GM23338 (cell line): ENCODE measurements around the gene DPYD. TPM values are rescaled to one million over a fixed set of nuclear protein-coding genes. Genes with fewer than 3 reads are reported as not detected.

Experiments used
- ATAC-seq: fragments of 200-7000 bp; cut with Tn5 transposase; 3 replicates; pipeline ENCODE4 v1.9.1; 2020
- DNase-seq: peaks from one replicate; pipeline ENCODE4 v3.0.0-alpha.2; 2015; ENCODE audit warnings: low spot score
- H2AFZ ChIP-seq: fragments of 200-600 bp; sonication (generic); 2 replicates; pipeline ENCODE4 v1.8.0; 2016; ENCODE audit warnings: antibody characterized with exemption, mild to moderate bottlenecking, moderate library complexity
- H3F3A ChIP-seq: fragments of 200-600 bp; sonication (generic); replicated peaks from 2 replicates; pipeline ENCODE4 v1.8.0; 2017; ENCODE audit warnings: antibody characterized with exemption, mixed run types, low read depth
- H3K27ac ChIP-seq: fragments of 200-600 bp; sonication (generic); 2 replicates; pipeline ENCODE4 v1.6.1; 2016; ENCODE audit warnings: low read depth
- H3K27me3 ChIP-seq: fragments of 200-600 bp; sonication (generic); 2 replicates; pipeline ENCODE4 v1.8.0; 2016; ENCODE audit warnings: mild to moderate bottlenecking, mixed run types, moderate library complexity; ENCODE audit not compliant: insufficient read depth
- H3K36me3 ChIP-seq: fragments of 200-600 bp; sonication (generic); 2 replicates; pipeline ENCODE4 v1.8.0; 2016; ENCODE audit warnings: mild to moderate bottlenecking; ENCODE audit not compliant: insufficient read depth
- H3K4me1 ChIP-seq: fragments of 200-600 bp; sonication (generic); 2 replicates; pipeline ENCODE4 v1.8.0; 2016; ENCODE audit warnings: mild to moderate bottlenecking, moderate library complexity; ENCODE audit not compliant: insufficient read depth
- H3K4me2 ChIP-seq: fragments of 200-600 bp; sonication (generic); 2 replicates; pipeline ENCODE4 v1.7.1; 2017; ENCODE audit warnings: mixed run types
- H3K4me3 ChIP-seq: fragments of 200-600 bp; sonication (generic); 2 replicates; pipeline ENCODE4 v1.6.1; 2016; ENCODE audit warnings: mixed run types
- H3K79me2 ChIP-seq: fragments of 200-600 bp; sonication (generic); replicated peaks from 2 replicates; pipeline ENCODE4 v1.8.0; 2017; ENCODE audit warnings: mild to moderate bottlenecking; ENCODE audit not compliant: insufficient read depth
- H3K9me2 ChIP-seq: fragments of 200-600 bp; sonication (generic); 2 replicates; pipeline ENCODE4 v1.8.0; 2017; ENCODE audit not compliant: insufficient read depth
- H4K20me1 ChIP-seq: fragments of 200-600 bp; sonication (generic); replicated peaks from 2 replicates; pipeline ENCODE4 v1.8.0; 2017; ENCODE audit warnings: mild to moderate bottlenecking; ENCODE audit not compliant: insufficient read depth
- H3K27ac Mint-ChIP-seq: 2 replicates; pipeline ENCODE4 v1.8.0; 2020; ENCODE audit warnings: inconsistent platforms, mild to moderate bottlenecking, moderate library complexity, mixed read lengths
- H3K27me3 Mint-ChIP-seq: 3 replicates; pipeline ENCODE4 v1.8.0; 2022; ENCODE audit warnings: low read depth, mild to moderate bottlenecking, moderate library complexity, mixed read lengths, inconsistent platforms; ENCODE audit not compliant: insufficient read depth, poor library complexity
- H3K36me3 Mint-ChIP-seq: 3 replicates; pipeline ENCODE4 v1.8.0; 2021; ENCODE audit warnings: low read depth, mild to moderate bottlenecking, inconsistent platforms, moderate library complexity, mixed read lengths
- H3K4me1 Mint-ChIP-seq: 3 replicates; pipeline ENCODE4 v1.8.0; 2020; ENCODE audit warnings: mild to moderate bottlenecking, inconsistent platforms, mixed read lengths
- H3K4me3 Mint-ChIP-seq: 3 replicates; pipeline ENCODE4 v1.8.0; 2021; ENCODE audit warnings: moderate library complexity, mild to moderate bottlenecking, inconsistent platforms, mixed read lengths
- H3K9me3 Mint-ChIP-seq: 3 replicates; pipeline ENCODE4 v1.8.0; 2020; ENCODE audit warnings: moderate library complexity, mild to moderate bottlenecking, inconsistent platforms, mixed read lengths
- CREB1 ChIP-seq: fragments of 250-450 bp; sonication (Bioruptor Pico); IDR thresholded peaks from 2 replicates; pipeline ENCODE4 v1.5.0; 2020; ENCODE audit warnings: low read depth, mild to moderate bottlenecking, moderate library complexity
- EZH2 ChIP-seq: fragments of 200-600 bp; sonication (generic); IDR thresholded peaks from one replicate; pipeline ENCODE4 v1.8.0; 2017; ENCODE audit warnings: antibody characterized with exemption, mild to moderate bottlenecking, low read depth; ENCODE audit not compliant: unreplicated experiment
- JUNB ChIP-seq: IDR thresholded peaks from one replicate; pipeline ENCODE4 v1.6.1; 2016; ENCODE audit warnings: antibody characterized with exemption; ENCODE audit not compliant: unreplicated experiment
- POLR2AphosphoS5 ChIP-seq: IDR thresholded peaks from 2 replicates; pipeline ENCODE4 v1.6.1; 2016; ENCODE audit warnings: antibody characterized with exemption, low read depth
- STAT1 ChIP-seq: IDR thresholded peaks from one replicate; pipeline ENCODE4 v1.6.1; 2016; ENCODE audit warnings: antibody characterized with exemption; ENCODE audit not compliant: unreplicated experiment
- ZNF114 ChIP-seq: fragments of 250-450 bp; sonication (Bioruptor Pico); IDR thresholded peaks from 2 replicates; pipeline ENCODE4 v1.5.0; 2020; ENCODE audit warnings: mild to moderate bottlenecking, moderate library complexity
- ZNF331 ChIP-seq: fragments of 250-450 bp; sonication (Bioruptor Pico); IDR thresholded peaks from 2 replicates; pipeline ENCODE4 v1.5.0; 2020; ENCODE audit warnings: low read depth, mild to moderate bottlenecking, moderate library complexity
- polyA plus RNA-seq: library from polyadenylated mRNA; unstranded; fragments of >200 nt; fragmentation: Nextera tagmentation; extraction: Ambion mirVana; gene quantifications from 2 replicates; pipeline ENCODE4 v1.2.1, GENCODE V29; 2016
- total RNA-seq: library from RNA; depleted of rRNA; stranded (reverse); fragments of >200 nt; shearing (Covaris generic); gene quantifications from 2 replicates; pipeline ENCODE4 v1.2.3, GENCODE V29; 2014
- TF ChIP-seq, protein P1 (sequence below), 2 experiments: fragments of 200-600 bp in 1 of 2; sonication (generic) in 1 of 2; conservative IDR thresholded peaks; 2 replicates each; pipeline versions ENCODE4 v1.5.1 to v1.6.1; 2016 to 2017; ENCODE audit warnings: antibody characterized with exemption in 2 of 2, low read depth in 2 of 2, mild to moderate bottlenecking in 2 of 2, moderate library complexity in 1 of 2

The DPYD gene
- total and polyA plus RNA-seq, 2 experiments from 2014 or later = 0.50 to 1.6 TPM

DNA sequence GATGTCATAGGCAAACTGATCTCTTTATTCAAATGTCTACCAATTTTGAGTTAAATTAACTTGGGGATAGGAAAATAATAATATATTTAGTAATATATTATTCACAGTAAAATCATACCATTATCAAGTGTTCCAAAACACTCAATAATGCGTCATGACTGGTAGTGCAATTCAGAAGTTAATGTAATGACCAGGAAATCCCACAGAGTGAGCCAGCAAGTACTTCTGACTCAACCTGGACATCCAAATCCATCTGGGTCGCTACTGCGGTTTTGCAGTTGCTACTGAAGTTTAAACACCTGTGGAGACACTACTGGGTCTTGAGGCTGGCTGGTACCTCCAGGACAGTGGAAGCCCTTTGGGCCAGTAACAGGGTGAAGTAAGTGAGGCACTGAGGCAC is 44.8 kb downstream of the DPYD start:
- no peaks in the 10 kb centered on the region for H3K36me3 Mint-ChIP-seq
- H4K20me1 ChIP-seq = no peaks in the 10 kb centered on the region
- ATAC-seq (no peak), DNase-seq (no peak)
- no peak overlapping the region for H3K4me2 ChIP-seq
- no peaks in the 10 kb centered on the region for H3K79me2 ChIP-seq
- H3K4me1 ChIP-seq = peaks cover 2% of the 10 kb centered on the region; the same call in 1 of the 2 replicates
- H3K4me3 Mint-ChIP-seq = no peak overlapping the region
- H3K4me3 ChIP-seq = no peak overlapping the region
- TF ChIP-seq EZH2 = no peak
- no peak for TF ChIP-seq POLR2AphosphoS5
- TF ChIP-seq, protein P1, sequence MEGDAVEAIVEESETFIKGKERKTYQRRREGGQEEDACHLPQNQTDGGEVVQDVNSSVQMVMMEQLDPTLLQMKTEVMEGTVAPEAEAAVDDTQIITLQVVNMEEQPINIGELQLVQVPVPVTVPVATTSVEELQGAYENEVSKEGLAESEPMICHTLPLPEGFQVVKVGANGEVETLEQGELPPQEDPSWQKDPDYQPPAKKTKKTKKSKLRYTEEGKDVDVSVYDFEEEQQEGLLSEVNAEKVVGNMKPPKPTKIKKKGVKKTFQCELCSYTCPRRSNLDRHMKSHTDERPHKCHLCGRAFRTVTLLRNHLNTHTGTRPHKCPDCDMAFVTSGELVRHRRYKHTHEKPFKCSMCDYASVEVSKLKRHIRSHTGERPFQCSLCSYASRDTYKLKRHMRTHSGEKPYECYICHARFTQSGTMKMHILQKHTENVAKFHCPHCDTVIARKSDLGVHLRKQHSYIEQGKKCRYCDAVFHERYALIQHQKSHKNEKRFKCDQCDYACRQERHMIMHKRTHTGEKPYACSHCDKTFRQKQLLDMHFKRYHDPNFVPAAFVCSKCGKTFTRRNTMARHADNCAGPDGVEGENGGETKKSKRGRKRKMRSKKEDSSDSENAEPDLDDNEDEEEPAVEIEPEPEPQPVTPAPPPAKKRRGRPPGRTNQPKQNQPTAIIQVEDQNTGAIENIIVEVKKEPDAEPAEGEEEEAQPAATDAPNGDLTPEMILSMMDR (conservative IDR thresholded peaks at IDR 0.05; ENCODE audit: low read depth in 2 of 2) = no peak
- no peak for TF ChIP-seq STAT1
- TF ChIP-seq JUNB = no peak
- no peak for TF ChIP-seq ZNF331
- TF ChIP-seq ZNF114 = no peak
- H3K9me3 Mint-ChIP-seq = no peaks in the 10 kb centered on the region
- no peak overlapping the region for H3K27ac ChIP-seq
- H3K27me3 ChIP-seq = no peaks in the 10 kb centered on the region
- no peaks in the 10 kb centered on the region for H3K4me1 Mint-ChIP-seq
- H3K27ac Mint-ChIP-seq = no peak overlapping the region
- H3K9me2 ChIP-seq = no peaks in the 10 kb centered on the region
- H3K27me3 Mint-ChIP-seq = no peaks in the 10 kb centered on the region
- no peaks in the 10 kb centered on the region for H3F3A ChIP-seq
- no peaks in the 10 kb centered on the region for H3K36me3 ChIP-seq
- no peak overlapping the region for H2AFZ ChIP-seq

DNA sequence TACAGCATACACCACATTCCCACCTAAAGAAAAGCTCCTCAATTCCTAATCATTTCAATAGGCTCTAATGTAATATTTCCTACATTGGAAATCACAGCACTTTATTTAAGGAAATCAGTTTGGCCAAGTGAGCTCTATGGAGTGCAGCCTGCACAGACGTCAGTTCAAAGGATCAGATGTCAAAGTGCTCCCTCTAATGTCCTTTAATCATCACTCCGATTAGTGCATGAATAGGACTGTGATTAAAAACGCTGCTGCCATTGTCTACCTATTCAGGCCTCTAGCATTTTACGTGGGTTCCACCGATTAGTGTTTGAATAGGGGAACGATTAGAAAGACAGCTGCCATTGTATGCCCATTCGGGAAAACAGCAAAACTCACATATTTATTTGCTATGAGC is 50.2 kb downstream of the DPYD start:
- H3K27me3 Mint-ChIP-seq = peaks cover 2% of the 10 kb centered on the region
- no peaks in the 10 kb centered on the region for H3K79me2 ChIP-seq
- no peak for TF ChIP-seq CREB1
- TF ChIP-seq, protein P1 (conservative IDR thresholded peaks at IDR 0.05; ENCODE audit: low read depth in 2 of 2) = no peak
- TF ChIP-seq ZNF114 = no peak
- no peak for TF ChIP-seq JUNB

More for the DNA sequence above, 50.2 kb downstream of the DPYD start:
- Histone ChIP-seq H4K20me1 (no peaks in the 10 kb centered on the region), H3K4me3 (no peak overlapping the region), H3K9me2 (no peaks in the 10 kb centered on the region), H3K4me1 (peaks cover 6% of the 10 kb centered on the region), H3K27ac (no peak overlapping the region), H3K36me3 (no peaks in the 10 kb centered on the region), H3K27me3 (no peaks in the 10 kb centered on the region), H3F3A (no peaks in the 10 kb centered on the region), H2AFZ (no peak overlapping the region), H3K4me2 (no peak overlapping the region)
- no peak overlapping the region for H3K27ac Mint-ChIP-seq
- ATAC-seq (no peak), DNase-seq (peak; percentile 3)
- H3K9me3 Mint-ChIP-seq = no peaks in the 10 kb centered on the region
- no peaks in the 10 kb centered on the region; the same call in 2 of the 3 replicates for H3K4me1 Mint-ChIP-seq
- H3K4me3 Mint-ChIP-seq = no peak overlapping the region
- H3K36me3 Mint-ChIP-seq = no peaks in the 10 kb centered on the region
